Activated naive CD8-positive, alpha-beta T cell treated with anti-CD3 and anti-CD28 coated beads, Interleukin-2, amount 50 U/mL, for 16 hours (primary cell): ENCODE results near the gene CST6.
"Not testable (repeated sequence)": the region's sequence is repeated elsewhere in the genome, so short reads cannot be mapped to it uniquely, and the experiment has no call there.

Source experiments
- DNase-seq: peaks from one replicate; pipeline ENCODE4 v3.0.0-alpha.2; 2020; ENCODE audit warnings: low read depth, low spot score

CST6 gene

DNA sequence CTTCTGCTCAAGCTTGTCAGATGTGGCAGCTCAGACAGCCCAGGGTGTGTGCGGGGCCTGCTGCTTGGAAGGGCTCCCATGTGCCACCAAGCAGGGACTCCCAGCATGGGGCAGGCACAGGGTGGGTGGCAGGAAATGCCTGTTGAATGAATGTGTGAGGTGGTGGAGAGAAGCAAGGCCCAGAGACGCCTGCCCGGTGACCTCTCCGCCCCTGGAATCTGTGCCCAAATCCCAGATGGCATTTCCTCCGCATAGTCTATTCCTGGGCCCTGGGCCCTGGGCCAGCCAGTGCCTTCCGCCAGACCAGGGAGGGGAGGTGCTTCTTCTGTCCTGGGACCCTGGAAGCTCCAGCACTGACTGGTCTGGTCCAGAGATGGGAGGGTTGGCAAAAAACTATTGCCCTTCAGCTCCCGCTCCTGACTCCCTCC lies 3.7 kb downstream of the CST6 start:
- no peak for DNase-seq

DNA sequence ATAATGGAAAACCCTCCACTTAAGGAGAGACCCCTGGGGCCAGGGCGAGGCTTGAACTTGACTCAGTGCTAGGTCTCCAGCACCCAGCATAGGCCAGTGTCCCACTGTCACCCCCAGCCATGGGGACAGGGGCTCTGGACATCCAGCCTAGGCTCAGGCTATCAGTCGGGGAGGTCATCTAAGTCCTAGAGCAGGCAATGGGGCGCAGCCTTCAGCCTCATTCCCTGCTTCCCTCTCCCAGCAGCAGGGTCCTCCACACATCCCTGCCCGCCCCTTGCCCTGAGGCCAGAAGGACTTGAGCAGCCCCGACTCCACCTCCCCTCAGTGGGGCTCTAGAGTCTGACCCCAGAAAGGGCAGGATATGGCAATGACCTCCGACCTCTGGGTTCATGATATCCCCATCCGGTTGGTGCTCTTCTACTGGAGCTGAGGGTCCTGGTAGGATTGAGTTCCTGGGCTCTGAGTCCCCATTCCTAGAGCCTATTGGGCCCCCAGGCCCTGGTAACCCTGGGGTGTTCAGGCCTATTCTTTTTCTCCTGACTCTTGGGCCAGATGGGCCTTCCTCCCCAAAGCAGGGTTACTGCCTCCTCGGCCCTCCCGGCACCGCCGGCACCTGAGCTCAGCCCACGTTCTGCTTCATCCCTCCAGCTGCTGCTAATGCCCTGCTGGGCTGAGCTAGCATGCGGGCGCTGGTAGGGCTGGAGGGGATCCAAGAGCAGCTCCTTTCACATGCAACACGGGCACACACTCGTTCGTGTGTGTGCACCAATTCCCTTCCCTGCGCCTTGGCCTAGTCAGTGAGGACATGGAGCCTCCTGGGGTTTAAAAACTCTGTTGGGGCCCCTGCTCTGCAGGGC lies 4.4 kb downstream of the CST6 start:
- no peak for DNase-seq

DNA sequence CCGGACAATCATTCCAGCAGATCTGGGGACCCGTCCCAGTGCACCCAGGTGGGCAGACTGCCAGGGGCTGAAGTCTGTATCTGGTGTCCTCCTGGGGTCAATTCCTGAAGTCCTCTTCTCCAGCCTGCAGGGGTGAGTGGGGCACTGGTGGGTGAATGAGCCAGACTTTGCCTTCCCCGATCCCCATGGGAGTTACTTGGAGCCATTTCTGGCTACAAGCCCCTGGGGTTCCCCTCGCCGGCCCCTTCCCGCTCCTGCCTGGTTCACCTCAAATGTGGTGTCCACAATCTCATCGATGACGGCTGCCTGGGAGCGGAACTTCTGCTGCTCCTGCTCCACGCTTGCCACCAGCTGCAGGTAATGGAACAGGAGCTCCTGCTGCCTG lies 5.0 kb downstream of the CST6 start:
- DNase-seq: no peak

DNA sequence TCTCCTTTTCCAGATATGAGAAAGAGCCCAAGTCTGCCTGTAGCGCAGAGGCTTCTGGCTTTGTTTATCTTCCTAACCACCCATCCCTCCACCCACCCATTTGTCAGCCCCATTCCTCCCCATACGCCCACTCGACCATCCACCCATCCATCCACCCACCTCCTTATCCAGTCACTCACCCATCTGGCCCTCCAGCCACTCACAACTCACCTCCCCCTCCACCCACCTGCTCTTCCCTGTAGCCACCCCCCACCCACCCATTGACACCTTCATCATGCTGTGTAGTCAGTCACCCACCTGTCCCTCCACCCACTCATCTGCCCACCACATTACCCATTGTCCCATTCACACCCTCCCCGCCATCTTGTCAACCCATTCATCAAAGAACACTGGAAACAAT lies 5.5 kb downstream of the CST6 start:
- no peak for DNase-seq

DNA sequence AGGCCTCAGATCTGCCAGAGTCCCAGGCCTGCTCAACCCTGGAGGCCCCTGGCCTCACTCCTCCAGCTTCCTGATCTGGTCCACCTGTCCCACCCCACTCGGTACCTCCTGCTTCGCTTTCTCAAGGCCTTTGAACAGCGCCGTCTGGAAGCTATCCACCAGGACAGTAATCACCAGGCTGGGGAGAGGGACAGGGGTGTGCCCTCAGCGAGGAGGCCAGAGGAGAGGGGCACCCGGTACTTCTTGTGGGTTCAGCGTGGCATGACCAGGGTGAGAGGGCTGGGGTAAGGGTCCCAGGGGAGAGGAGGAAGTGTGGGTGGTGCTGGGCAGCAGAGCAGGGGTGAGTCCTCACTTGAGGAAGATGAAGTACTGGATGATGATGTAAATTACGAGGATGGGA lies 8.4 kb downstream of the CST6 start:
- DNase-seq: no peak

DNA sequence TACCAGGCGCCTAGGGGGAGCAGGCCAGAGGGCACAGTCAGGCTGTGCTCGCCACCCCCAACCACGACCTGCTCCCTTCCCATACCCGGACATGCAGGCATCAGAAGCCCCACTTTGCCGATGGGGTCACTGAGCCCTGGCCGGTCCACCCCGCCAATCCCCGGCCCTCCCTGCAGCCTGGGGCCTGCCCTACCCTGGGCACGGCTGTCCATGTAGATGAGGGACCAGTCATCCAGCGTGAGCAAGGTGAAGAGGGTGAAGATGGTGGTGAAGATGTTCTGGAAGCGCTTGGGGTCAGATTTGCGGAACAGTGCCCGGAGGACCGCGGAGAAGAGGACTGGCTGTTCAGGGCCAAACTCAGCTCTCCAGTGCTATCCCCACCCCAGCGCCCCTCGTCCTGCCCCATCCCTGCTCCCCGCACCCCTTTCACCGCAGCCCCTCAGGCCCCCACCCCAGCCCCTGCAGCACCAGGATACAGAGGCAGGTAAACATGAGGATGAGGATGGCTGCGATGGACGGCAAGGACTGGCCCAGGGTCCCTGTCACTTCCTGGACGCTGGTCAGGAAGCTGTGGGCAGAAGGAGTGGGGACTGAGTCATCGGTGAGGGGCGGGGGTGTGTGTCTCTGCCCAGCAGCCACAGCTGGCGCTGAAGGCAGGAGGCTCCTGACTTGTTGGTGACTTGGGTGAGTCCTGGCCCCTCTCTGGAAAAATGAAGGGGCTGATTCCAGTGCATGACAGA lies 9.0 kb downstream of the CST6 start:
- no peak for DNase-seq

DNA sequence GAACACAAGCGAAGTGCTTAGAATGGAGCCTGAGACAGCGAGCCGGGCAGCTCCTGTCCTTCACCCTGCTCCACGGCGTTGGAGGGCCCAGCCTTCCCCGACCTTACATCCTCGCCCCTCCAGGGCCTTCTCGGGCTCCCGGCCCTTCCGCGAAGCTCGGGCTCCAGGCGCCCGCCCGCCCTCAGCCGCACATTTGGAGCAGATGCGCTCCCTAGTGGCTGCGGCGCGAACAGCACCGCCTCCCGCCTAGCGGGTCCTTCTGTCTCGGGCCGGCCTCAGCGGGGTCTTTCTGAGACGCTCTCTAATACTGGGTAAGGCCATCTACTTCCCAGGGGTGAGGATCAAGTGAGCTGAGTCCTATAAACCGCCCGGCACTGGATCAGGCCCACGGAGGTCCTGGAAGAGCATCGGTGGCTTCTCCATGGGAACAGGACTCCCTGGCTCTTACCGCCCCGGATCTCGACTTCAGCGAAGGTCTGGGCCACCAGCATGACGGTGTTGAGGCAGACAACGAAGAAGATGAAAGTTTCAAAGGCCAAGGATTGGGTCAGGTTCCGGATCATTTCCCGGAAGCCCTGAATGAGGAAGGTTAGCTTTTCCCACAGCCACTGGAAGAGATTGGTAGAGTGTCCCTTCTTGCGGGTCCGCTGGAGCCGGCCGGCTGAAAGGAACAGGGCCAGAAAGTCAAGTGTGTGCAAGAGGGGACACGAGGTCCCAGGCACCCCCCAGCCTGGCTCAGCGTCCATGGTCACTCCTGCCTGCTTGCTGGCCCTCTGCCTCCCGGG lies 10.8 kb downstream of the CST6 start:
- DNase-seq: peak; percentile 63

DNA sequence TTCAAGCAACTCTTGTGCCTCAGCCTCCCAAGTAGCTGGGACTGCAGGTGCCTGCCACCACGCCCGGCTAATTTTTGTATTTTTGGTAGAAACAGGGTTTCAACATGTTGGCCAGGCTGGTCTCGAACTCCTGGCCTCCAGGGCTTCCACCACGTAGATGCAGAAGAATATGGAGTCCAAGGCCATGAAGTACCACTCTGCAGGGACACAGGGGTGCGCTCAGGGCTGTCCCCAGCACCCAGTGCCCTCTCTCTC lies 11.3 kb downstream of the CST6 start:
- not testable (repeated sequence) for DNase-seq

DNA sequence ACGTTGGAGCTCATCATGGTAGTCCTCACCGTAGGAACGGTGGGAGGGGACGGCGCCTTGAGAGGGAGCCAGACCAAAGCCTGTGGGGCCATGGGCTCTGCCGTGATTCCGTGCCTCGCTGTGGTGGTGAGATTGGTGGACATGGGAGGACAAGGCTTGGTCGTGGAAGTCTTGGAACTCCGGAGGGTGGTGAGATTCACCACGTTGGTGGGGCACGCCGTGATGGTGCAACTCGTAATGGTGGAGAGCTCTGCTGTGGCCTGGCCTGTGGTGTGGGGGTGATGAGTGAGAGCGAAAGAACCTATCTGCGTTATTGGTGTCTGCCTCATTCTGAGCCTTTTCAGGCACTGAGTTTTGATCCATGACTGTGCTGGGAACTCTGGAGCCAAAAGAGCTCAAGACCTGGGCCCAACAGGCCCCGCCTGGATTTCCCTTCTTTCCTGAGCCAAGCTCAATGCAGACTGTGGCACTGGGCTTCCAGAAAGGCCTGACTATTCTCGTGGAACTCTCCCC lies 14.3 kb downstream of the CST6 start, which contains the start of gene CATSPER1:
TSS of gene CATSPER1 (minus strand) at position 463 of the 513 bp plus-strand sequence. CDS start at position 363, 100 bp downstream.
- no peak for DNase-seq

DNA sequence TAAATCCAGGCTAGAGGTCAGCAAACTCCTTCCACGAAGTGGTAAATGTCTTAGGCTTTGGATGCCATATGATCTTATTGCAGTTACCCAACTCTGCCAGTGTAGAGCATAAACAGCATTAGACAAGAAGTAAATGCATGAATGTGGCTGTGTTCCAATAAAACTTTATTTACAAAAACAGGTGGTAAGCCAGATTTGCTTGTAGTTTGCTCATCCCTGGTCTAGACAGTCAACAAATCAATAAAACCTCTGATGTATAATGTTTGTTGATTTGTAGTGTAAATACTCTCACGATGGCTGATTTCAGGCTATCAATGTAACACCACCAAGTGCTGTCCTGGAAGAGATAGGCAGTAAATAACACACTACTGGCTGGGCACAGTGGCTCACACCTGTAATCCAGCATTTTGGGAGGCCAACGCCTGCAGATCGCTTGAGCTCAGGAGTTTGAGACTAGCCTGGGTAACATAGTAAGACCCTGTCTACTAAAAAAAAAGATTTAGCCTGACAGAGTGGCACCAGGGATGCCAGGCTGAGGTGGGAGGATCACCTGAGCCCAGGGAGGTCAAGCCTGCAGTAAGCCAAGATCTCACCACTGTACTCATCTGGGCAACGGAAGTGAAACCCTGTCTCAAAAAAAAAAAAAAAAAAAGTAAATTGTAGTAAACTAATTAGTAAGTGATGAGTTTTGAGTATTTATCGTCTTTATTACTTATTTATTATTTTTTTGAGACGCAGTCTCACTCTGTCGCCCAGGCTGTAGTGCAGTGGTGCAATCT lies 21.3 kb downstream of the CST6 start:
- DNase-seq: no peak

DNA sequence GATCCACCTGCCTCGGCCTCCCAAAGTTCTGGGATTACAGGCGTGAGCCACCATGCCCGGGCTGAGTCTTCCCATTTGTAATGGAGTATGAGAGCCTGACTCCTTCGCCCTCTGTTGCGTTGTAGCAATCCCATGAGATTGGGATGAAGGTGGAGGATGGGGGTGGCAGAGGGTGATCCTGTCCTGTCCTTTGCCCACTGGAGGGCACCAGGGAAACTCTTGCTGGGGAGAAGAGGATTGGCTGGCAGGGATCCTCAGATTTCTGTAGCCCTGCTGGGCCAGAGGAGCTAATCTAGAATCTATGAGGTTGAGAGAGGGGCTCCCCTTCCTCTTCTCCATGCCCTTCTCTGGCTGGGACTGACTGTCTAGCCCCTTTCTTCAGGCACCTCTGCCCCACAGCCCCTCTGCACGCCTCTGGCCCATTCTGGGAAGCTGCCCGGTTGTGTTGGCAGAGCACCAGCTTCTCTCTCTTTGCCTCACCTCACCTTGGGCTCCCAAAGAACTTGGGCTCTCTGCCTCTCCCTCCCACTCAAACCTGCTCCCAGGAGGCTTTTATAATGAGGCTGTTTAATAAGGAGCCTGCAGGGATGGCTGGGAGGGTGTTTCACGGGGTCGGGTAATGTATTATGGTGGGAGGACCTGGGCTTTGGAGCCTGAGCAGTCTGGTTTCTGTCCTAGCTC lies 24.0 kb downstream of the CST6 start:
- DNase-seq: no peak

DNA sequence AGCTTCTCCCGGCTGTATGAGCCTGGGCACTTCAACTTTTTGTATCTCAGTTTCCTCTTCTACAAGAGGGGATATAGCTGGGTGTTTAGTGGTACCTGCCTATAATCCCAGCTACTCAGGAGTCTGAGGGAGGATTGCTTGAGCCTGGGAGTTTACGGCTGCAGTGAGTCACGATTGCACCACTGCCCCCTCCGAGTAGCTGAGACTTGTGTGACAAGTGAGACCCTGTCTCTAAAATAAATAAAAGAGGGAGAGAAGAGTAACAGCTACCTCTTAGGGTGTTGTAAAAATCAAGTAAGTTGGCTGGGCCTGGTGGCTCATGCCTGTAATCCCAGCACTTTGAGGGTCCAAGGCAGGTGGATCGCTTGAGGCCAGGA lies 24.5 kb downstream of the CST6 start:
- DNase-seq: no peak

DNA sequence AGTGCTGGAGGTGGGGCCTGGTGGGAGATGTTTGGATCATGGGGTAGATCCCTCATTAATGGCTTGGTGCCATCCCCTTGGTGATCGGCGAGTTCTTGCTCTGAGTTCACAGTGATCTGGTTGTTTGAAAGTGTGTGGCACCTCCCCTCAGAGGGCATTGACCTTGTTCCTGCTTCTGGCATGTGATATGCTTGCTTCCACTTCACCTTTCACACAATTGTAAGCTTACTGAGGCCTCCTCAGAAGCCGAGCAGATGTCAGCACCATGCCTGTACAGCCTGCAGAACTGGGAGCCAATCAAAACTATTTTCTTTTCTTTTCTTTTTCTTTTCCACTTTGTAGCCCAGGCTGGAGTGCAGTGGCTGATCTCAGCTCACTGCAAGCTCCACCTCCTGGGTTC lies 25.5 kb downstream of the CST6 start:
- DNase-seq: no peak

DNA sequence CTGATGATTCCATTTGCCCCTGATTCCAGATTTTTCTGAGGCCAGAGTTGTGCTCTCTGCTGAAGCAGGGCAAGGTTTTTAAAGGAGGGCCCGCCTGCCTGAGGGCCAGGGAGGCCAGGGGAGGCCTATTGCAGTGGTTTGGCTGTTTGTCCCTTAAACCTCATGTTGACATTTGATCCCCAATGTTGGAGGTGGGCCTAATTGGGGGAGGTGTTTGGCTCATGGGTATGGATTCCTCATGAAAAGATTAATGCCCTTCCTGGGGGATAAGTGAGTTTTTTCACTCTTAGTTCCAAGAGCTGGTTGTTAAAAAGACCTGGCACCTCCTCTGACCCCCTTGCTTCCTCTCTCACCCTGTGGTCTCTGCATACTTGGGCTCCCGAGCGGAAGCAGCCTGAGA lies 28.0 kb downstream of the CST6 start:
- DNase-seq: no peak

DNA sequence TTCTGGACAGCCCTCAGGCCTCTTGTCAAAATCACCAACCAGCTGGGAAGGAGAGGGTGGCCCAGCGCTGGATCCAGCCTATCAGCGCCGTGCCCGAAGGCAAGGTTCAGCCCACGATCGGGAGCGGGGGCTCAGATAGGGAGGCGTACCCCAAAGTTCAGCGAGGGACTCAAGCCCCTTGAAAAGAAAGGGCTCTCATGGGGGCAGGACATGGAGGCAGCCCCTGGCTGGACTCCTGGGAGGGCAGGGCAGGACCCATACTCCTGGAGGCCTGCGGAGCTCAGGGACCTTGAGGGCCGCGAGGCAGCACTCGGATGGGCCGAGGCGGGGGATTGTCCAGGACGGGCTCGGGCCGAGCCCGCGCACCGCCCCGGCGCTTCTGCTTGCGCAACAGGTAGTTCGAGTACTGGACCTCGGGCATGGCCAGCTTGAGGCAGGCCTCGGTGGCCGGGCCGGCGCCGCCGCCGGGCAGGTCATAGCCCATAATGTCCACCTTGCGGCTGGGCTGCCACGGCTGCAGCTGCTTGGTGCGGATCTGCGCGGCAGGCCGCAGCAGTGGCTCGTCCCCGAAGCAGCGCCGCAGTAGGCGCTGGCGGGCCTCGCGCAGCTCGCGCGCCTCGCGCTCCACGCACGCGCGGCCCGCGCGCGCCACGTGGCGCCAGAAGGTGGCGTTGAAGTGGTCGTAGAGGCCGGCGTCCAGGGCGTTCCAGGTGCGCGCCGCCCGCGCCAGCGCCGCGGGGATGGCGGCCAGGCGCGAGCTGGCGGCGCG lies 30.6 kb downstream of the CST6 start:
- DNase-seq: no peak

DNA sequence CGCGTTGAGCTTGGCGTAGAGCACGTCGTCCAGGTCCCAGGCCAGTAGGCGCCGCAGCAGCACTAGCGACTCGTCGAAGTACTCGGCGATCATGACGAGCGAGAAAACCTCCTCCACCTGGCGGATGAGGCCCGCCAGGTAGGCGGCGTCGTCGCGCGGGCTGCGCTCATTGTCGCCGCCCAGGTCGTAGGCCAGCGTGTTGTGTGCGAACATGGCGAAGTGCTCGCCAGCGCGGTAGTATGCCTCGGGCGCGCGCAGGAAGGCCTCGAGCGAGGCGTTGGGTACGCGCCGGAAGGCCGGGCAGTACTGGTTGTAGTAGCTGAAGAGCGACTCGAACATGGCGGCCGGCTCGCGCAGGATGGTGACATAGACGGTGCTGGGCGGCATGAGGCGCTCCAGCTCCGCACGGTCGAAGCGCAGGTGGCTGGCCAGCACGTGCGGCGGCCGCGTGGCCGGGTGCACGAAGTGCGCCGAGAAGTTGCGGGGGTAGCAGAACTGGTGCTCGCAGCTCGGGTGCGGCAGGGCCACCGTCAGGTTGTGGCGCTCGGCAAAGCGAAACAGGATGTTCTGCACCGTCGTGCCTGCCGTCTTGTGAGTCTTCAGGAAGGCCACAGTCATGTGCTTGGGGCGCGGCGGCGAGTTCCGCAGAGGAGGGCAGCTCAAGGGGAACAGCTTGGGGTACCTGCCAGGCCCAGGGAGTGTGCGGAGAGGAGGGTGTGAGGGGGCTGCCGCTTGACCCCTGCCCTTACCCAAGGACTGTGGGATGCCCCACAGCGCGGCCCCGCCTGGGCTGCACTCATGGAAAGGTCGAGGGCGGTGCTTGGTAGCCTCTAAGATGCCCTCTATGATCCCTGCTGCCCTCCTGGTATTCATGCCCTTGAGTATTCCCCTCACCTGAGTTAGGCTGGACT lies 31.4 kb downstream of the CST6 start:
- DNase-seq: no peak

DNA sequence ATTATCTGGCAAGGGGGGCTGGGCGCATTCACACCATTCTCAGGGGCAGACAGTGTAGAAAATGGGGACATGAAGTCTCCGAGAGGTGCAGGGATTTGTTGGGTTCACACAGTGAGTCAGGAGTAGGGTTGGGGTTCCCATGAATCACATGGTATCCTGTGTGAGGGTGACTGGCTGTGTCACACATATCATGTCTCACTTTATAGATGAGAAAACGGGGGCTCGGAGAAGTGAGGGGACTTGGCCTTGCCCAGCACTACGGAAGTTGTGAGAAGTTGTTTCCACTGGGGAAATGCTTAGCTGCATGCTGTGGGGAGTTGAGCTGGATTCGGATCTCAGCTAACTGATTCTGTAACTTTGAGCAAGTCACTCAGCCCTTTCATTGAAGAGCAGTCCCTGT lies 32.9 kb downstream of the CST6 start:
- no peak for DNase-seq

DNA sequence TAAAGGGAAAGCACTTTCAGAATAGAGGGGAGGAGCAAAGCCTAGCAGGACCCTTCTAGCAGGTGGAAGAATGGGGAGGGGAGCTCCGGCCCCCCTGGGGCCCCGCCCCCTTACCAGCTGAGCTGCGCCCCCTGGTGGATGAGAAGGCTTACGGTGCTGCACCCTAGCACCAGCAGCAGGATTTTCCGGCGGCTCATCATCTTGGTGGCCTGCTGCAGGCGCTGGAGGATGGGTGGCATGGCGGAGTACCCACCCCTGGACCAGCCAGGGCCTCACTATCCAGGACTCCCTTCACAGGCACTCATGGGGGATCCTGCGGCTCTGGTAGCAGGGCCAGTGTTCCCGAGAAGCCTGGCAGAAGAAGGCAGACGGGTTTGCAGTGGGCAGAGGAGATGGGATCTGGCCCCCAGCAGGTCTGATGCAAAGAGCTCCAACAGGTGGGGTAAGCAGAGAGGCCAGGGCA lies 33.4 kb downstream of the CST6 start:
- peak; percentile 71 for DNase-seq

DNA sequence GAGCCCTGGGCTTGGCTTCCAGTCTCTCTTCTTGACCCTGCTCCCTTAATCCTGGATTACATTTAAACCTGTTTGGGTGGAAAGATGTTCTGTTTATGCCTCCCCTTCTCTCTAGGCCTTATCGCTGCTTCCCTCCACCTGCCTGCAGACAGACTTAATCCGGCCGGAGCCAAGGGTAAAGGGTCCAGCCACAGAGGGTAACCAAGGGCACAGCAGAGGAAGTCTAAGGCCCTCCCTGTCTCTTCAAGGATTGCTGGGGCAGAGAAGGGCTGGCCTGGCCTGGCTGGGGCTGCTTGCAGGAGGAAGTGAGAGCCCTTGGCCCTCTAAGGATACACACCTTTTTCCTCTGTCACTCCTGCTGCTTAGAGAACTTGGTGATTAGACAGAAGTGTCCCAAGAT lies 35.1 kb downstream of the CST6 start:
- DNase-seq: no peak
